IMR-90 (cell line): Measurements from ENCODE around the gene EXPH5. TPM values are rescaled to one million over a fixed set of nuclear protein-coding genes. Genes with fewer than 3 reads are reported as not detected.
"Not testable (repeated sequence)": the region's sequence is repeated elsewhere in the genome, so short reads cannot be mapped to it uniquely, and the experiment has no call there.

ENCODE experiments used
- ATAC-seq: fragments of 200-7000 bp; cut with Tn5 transposase; 2 replicates; pipeline ENCODE4 v1.9.1; 2020; ENCODE audit warnings: low read depth, mild to moderate bottlenecking, moderate library complexity
- BruUV-seq: library from RNA; stranded (reverse); fragments of 400-500 nt; replicated peaks from 2 replicates; lab custom pipeline; 2021; lab: Mats Ljungman, UMichigan
- CTCF ChIA-PET: fragments of 300-600 bp; formaldehyde crosslinking; extraction: SDS; loops from one replicate; lab custom pipeline; 2021; ENCODE audit warnings: antibody characterized with exemption; lab: Yijun Ruan, JAX
- POLR2A ChIA-PET: fragments of 300-600 bp; sonication (Branson Sonifier 250); formaldehyde crosslinking; loops from one replicate; lab custom pipeline; 2022; ENCODE audit warnings: antibody characterized with exemption; ENCODE audit not compliant: unreplicated experiment; lab: Charles Lee
- DNase-seq: peaks from one replicate; pipeline ENCODE4 v3.0.0; 2013
- H2AFZ ChIP-seq: replicated peaks from 2 replicates; pipeline ENCODE3; 2013; ENCODE audit warnings: low read length, mild to moderate bottlenecking; ENCODE audit not compliant: poor library complexity
- H2AK5ac ChIP-seq: 2 replicates; pipeline ENCODE4 v1.6.1; 2013; ENCODE audit warnings: low read depth, low read length, inconsistent platforms
- H2AK9ac ChIP-seq: replicated peaks from 2 replicates; pipeline ENCODE3; 2013; ENCODE audit warnings: mild to moderate bottlenecking, low read depth, low read length, moderate library complexity; ENCODE audit not compliant: poor library complexity
- H2BK120ac ChIP-seq: 2 replicates; pipeline ENCODE4 v1.6.1; 2013; ENCODE audit warnings: low read depth, low read length, inconsistent platforms
- H2BK15ac ChIP-seq: 3 replicates; pipeline ENCODE4 v1.6.1; 2013; ENCODE audit warnings: low read depth, low read length, inconsistent platforms
- H2BK20ac ChIP-seq: 2 replicates; pipeline ENCODE4 v1.6.1; 2013; ENCODE audit warnings: low read depth, mild to moderate bottlenecking, inconsistent platforms, low read length, moderate library complexity
- H2BK5ac ChIP-seq: 2 replicates; pipeline ENCODE4 v1.6.1; 2013; ENCODE audit warnings: mild to moderate bottlenecking, low read depth, low read length, inconsistent platforms; ENCODE audit not compliant: poor library complexity, severe bottlenecking
- H3K14ac ChIP-seq: replicated peaks from 2 replicates; pipeline ENCODE4 v1.6.1; 2013; ENCODE audit warnings: low read depth, low read length, inconsistent platforms
- H3K18ac ChIP-seq: 2 replicates; pipeline ENCODE4 v1.6.1; 2013; ENCODE audit warnings: low read depth, low read length, control low read depth
- H3K23ac ChIP-seq: 2 replicates; pipeline ENCODE4 v1.6.1; 2013; ENCODE audit warnings: low read depth, low read length, inconsistent platforms
- H3K27ac ChIP-seq: 2 replicates; pipeline ENCODE4 v1.5.1; 2013; ENCODE audit warnings: mild to moderate bottlenecking, control low read depth, low read length; ENCODE audit not compliant: insufficient read depth
- H3K27me3 ChIP-seq: 2 replicates; pipeline ENCODE4 v1.6.1; 2013; ENCODE audit warnings: low read length; ENCODE audit not compliant: control insufficient read depth, insufficient read depth
- H3K36me3 ChIP-seq: 2 replicates; pipeline ENCODE4 v1.6.1; 2013; ENCODE audit warnings: low read length, mixed read lengths; ENCODE audit not compliant: control insufficient read depth, insufficient read depth
- H3K4ac ChIP-seq: 2 replicates; pipeline ENCODE4 v1.6.1; 2013; ENCODE audit warnings: low read depth, low read length, inconsistent platforms
- H3K4me1 ChIP-seq: 2 replicates; pipeline ENCODE4 v1.6.1; 2013; ENCODE audit warnings: low read length, mixed read lengths; ENCODE audit not compliant: control insufficient read depth, insufficient read depth
- H3K4me2 ChIP-seq: 2 replicates; pipeline ENCODE4 v1.6.1; 2013; ENCODE audit warnings: low read depth, mild to moderate bottlenecking, control low read depth, low read length, moderate library complexity
- H3K4me3 ChIP-seq: 2 replicates; pipeline ENCODE4 v1.5.1; 2013; ENCODE audit warnings: low read depth, mild to moderate bottlenecking, control low read depth, low read length, moderate library complexity; ENCODE audit not compliant: insufficient read depth
- H3K56ac ChIP-seq: 2 replicates; pipeline ENCODE4 v1.6.1; 2013; ENCODE audit warnings: low read length, inconsistent platforms; ENCODE audit not compliant: insufficient read depth; ENCODE audit errors: extremely low read depth
- H3K79me1 ChIP-seq, 2 experiments: 2 replicates each; pipeline ENCODE4 v1.6.1; 2013; ENCODE audit warnings: low read length in 2 of 2, inconsistent platforms in 1 of 2, low read depth in 1 of 2
- H3K9ac ChIP-seq: 2 replicates; pipeline ENCODE4 v1.6.1; 2013; ENCODE audit warnings: low read depth, low read length, control low read depth
- H3K9me1 ChIP-seq: 2 replicates; pipeline ENCODE4 v1.6.1; 2013; ENCODE audit warnings: low read length, inconsistent platforms; ENCODE audit not compliant: insufficient read depth
- H3K9me3 ChIP-seq: 2 replicates; pipeline ENCODE4 v1.6.1; 2013; ENCODE audit warnings: low read length; ENCODE audit not compliant: control insufficient read depth, insufficient read depth
- H4K20me1 ChIP-seq: 2 replicates; pipeline ENCODE4 v1.6.1; 2013; ENCODE audit warnings: low read length, inconsistent platforms; ENCODE audit not compliant: insufficient read depth
- H4K5ac ChIP-seq: 2 replicates; pipeline ENCODE4 v1.6.1; 2013; ENCODE audit warnings: mild to moderate bottlenecking, low read depth, low read length, control low read depth
- H4K8ac ChIP-seq, 2 experiments: 2 replicates each; pipeline ENCODE4 v1.6.1; 2013; ENCODE audit warnings: low read depth in 2 of 2, low read length in 2 of 2, control low read depth in 1 of 2, inconsistent platforms in 1 of 2
- H4K91ac ChIP-seq: 2 replicates; pipeline ENCODE4 v1.6.1; 2013; ENCODE audit warnings: low read depth, low read length, inconsistent platforms; ENCODE audit not compliant: insufficient read depth
- WGBS, 2 experiments: methylation state at CpG; one replicate each; pipeline versions ENCODE4 v1.1.5 to v1.1.7; 2013; ENCODE audit warnings: missing lambda C conversion rate in 2 of 2; ENCODE audit not compliant: insufficient read length in 1 of 2; ENCODE audit errors: extremely low coverage in 2 of 2; 5-methylcytosine and 5-hydroxymethylcytosine counted together
- dilution Hi-C: fragments of 300-500 bp; cut with HindIII; formaldehyde crosslinking; loops from one replicate; pipeline ENCODE4 v1.14.3; 2018; ENCODE audit warnings: low sequenced_read_pairs; ENCODE audit not compliant: unreplicated experiment
- in situ Hi-C: fragments of 300-500 bp; cut with MboI; formaldehyde crosslinking; loops from 3 replicates; pipeline ENCODE4 v1.14.3; 2019; ENCODE audit warnings: low sequenced_read_pairs, inconsistent platforms, mixed read lengths
- intact Hi-C: fragments of 100-400 bp; cut with micrococcal nuclease; formaldehyde crosslinking; loops from 2 replicates; pipeline ENCODE4 v1.10.0; 2022
- polyA plus RNA-seq, 3 experiments: library from polyadenylated mRNA; depleted of rRNA; stranded (reverse); fragments of >200 nt; gene quantifications; 2 replicates each; pipeline ENCODE4 v1.2.3, GENCODE V29; 2012; ENCODE audit warnings: low replicate concordance in 1 of 3
- total RNA-seq: library from RNA; depleted of rRNA; stranded (reverse); fragments of >200 nt; gene quantifications from 2 replicates; pipeline ENCODE4 v1.2.3, GENCODE V29; 2012

Gene EXPH5
- total and polyA plus RNA-seq, 2 of the 4 experiments (the other 2 are of a cell fraction), result 0.05 to 0.72 TPM

DNA sequence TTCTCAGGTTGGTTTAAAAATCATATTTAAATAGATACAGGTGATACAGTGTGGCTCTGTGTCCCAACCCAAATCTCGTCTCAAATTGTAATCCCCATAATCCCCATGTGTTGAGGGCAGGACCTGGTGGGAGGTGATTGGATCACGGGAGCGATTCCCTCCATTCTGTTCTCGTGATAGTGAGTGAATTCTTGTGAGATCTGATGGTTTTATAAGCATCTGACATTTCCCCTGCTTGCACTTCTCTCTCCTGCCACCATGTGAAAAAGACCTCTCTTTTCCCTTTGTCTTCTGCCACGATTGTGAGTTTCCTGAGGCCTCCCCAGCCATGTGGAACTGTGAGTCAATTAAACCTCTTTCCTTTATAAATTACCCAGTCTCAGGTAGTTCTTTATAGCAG lies 9.2 kb upstream of the EXPH5 start:
- in situ Hi-C loops, H2AK9ac ChIP-seq, H3K4me1 ChIP-seq, dilution Hi-C loops, H3K27ac ChIP-seq, POLR2A ChIA-PET, H3K56ac ChIP-seq, H3K23ac ChIP-seq, H3K9me3 ChIP-seq, DNase-seq, H2BK20ac ChIP-seq, H2BK15ac ChIP-seq, H4K5ac ChIP-seq, H2BK120ac ChIP-seq, H3K79me1 ChIP-seq, H3K27me3 ChIP-seq, H4K91ac ChIP-seq, H3K4me2 ChIP-seq, H3K4me3 ChIP-seq, H3K18ac ChIP-seq, H3K4ac ChIP-seq, H4K8ac ChIP-seq, H4K20me1 ChIP-seq, H3K9ac ChIP-seq, ATAC-seq, H2AK5ac ChIP-seq, H3K36me3 ChIP-seq, H3K14ac ChIP-seq, H2BK5ac ChIP-seq, BruUV-seq, H3K9me1 ChIP-seq, H2AFZ ChIP-seq: not testable (repeated sequence)
- CTCF ChIA-PET, result interaction anchor here (0.8 kb wide), 1 partner anchor 15 kb away, joined by 3 read pairs; no protein-coding TSS in a partner anchor
- WGBS, 2 experiments, result no CpG with 5 or more reads among the region's 5 CpGs
- intact Hi-C loops, result loop anchor here (10.0 kb wide), 1 partner anchor 1058 kb away; no protein-coding TSS in a partner anchor
